ENCODE data around the gene ZNF474. TPM values are rescaled to one million over a fixed set of nuclear protein-coding genes. Genes with fewer than 3 reads are reported as not detected.

Gene ZNF474
- total and polyA plus RNA-seq, 7 donors, result 0.05 to 0.77 (median 0.16) TPM; not detected in 2

GRCh38 chr5:122164070-122164435 lies 34.7 kb downstream of the ZNF474 start:
- no peak for ATAC-seq
- no peak overlapping the region for H3K27ac ChIP-seq
- TF ChIP-seq CTCF (IDR thresholded peaks at IDR 0.05), result no peak
- no peak overlapping the region for H3K4me3 ChIP-seq
- H3K4me1 ChIP-seq, result no peaks in the 10 kb centered on the region
- no peaks in the 10 kb centered on the region for H3K9me3 ChIP-seq
- intact Hi-C loops (cut with DNase I), result no loop called here
- H3K27me3 ChIP-seq (ENCODE audit: insufficient read depth in 3 of 3, low read length in 2 of 3), result no peaks in the 10 kb centered on the region
- no peaks in the 10 kb centered on the region for H3K36me3 ChIP-seq (ENCODE audit: insufficient read depth in 1 of 2, low read depth in 1 of 2)
- no peak for DNase-seq

GRCh38 chr5:122164831-122165558 lies 35.6 kb downstream of the ZNF474 start:
- intact Hi-C loops (cut with DNase I), result no loop called here
- 64 to 74% (median 64%) methylated on average over 3 of the region's 3 CpGs for WGBS, 3 donors
- Histone ChIP-seq H3K27me3 (ENCODE audit: insufficient read depth in 3 of 3, low read length in 2 of 3) (no peaks in the 10 kb centered on the region), H3K4me1 (no peaks in the 10 kb centered on the region), H3K4me3 (no peak overlapping the region), H3K27ac (no peak overlapping the region), H3K36me3 (ENCODE audit: insufficient read depth in 1 of 2, low read depth in 1 of 2) (no peaks in the 10 kb centered on the region), H3K9me3 (no peaks in the 10 kb centered on the region)
- no peak for ATAC-seq
- DNase-seq, result no peak
- TF ChIP-seq CTCF (IDR thresholded peaks at IDR 0.05), result no peak

GRCh38 chr5:122165559-122166078 lies 36.3 kb downstream of the ZNF474 start:
- H3K9me3 ChIP-seq, result no peaks in the 10 kb centered on the region
- no peaks in the 10 kb centered on the region for H3K27me3 ChIP-seq (ENCODE audit: insufficient read depth in 3 of 3, low read length in 2 of 3)
- ATAC-seq (no peak), DNase-seq (no peak)
- H3K27ac ChIP-seq, result no peak overlapping the region
- H3K36me3 ChIP-seq (ENCODE audit: insufficient read depth in 1 of 2, low read depth in 1 of 2), result no peaks in the 10 kb centered on the region
- TF ChIP-seq CTCF (IDR thresholded peaks at IDR 0.05), result no peak
- no peaks in the 10 kb centered on the region for H3K4me1 ChIP-seq
- intact Hi-C loops (cut with DNase I), result no loop called here
- H3K4me3 ChIP-seq, result no peak overlapping the region
- WGBS, 3 donors, result 70 to 87% (median 80%) methylated on average over 3 of the region's 3 CpGs

GRCh38 chr5:122169350-122170103 lies 40.2 kb downstream of the ZNF474 start:
- ATAC-seq, result no peak
- no peak for DNase-seq
- Histone ChIP-seq H3K27ac (no peak overlapping the region), H3K36me3 (ENCODE audit: insufficient read depth in 1 of 2, low read depth in 1 of 2) (no peaks in the 10 kb centered on the region), H3K27me3 (ENCODE audit: insufficient read depth in 3 of 3, low read length in 2 of 3) (no peaks in the 10 kb centered on the region), H3K4me1 (no peaks in the 10 kb centered on the region), H3K4me3 (no peak overlapping the region), H3K9me3 (no peaks in the 10 kb centered on the region)
- intact Hi-C loops (cut with DNase I), result no loop called here
- WGBS, 3 donors, result 83 to 98% (median 95%) methylated on average over 4 of the region's 4 CpGs
- TF ChIP-seq CTCF (IDR thresholded peaks at IDR 0.05), result no peak

Measured in psoas muscle (tissue), 8 donors.